HG02610 (cell line): Measurements from ENCODE around the gene MMADHC.
A peak's percentile ranks its signal among the peaks of the same experiment; 100 is the strongest.
"Not testable (repeated sequence)": the region's sequence is repeated elsewhere in the genome, so short reads cannot be mapped to it uniquely, and the experiment has no call there.

Experiments
- ATAC-seq: cut with Tn5 transposase; IDR thresholded peaks from one replicate; pipeline ENCODE4 v1.9.1; 2021; ENCODE audit warnings: mild to moderate bottlenecking, moderate library complexity; ENCODE audit not compliant: unreplicated experiment

MMADHC gene

GRCh38 chr2:149595056-149595963, 7.7 kb upstream of the MMADHC start:
- ATAC-seq = no peak

- no peak for ATAC-seq
Observed at GRCh38 chr2:149594411-149594810, 6.8 kb upstream of the MMADHC start.

- peak; percentile 16 for ATAC-seq
Observed at GRCh38 chr2:149587950-149588487, 444 bp upstream of the MMADHC start.

GRCh38 chr2:149586898-149587219, 716 bp downstream of the MMADHC start:
- no peak for ATAC-seq

- no peak for ATAC-seq
Observed at GRCh38 chr2:149586063-149586462, 1.5 kb downstream of the MMADHC start.

- no peak for ATAC-seq
Observed at GRCh38 chr2:149585166-149585885, 2.2 kb downstream of the MMADHC start.

- ATAC-seq = no peak
Observed at GRCh38 chr2:149579972-149580882, 7.3 kb downstream of the MMADHC start.

- no peak for ATAC-seq
Observed at GRCh38 chr2:149577269-149577668, 10.3 kb downstream of the MMADHC start.

- ATAC-seq = no peak
Observed at GRCh38 chr2:149575752-149576151, 11.8 kb downstream of the MMADHC start.

GRCh38 chr2:149575277-149575676, 12.3 kb downstream of the MMADHC start:
- ATAC-seq = no peak

- ATAC-seq = no peak
Observed at GRCh38 chr2:149573760-149574159, 13.8 kb downstream of the MMADHC start.

GRCh38 chr2:149572102-149572953, 15.2 kb downstream of the MMADHC start:
- no peak for ATAC-seq

GRCh38 chr2:149568138-149568537, 19.4 kb downstream of the MMADHC start:
- ATAC-seq = no peak

- ATAC-seq = no peak
Observed at GRCh38 chr2:149566652-149567051, 20.9 kb downstream of the MMADHC start.

- ATAC-seq = not testable (repeated sequence)
Observed at GRCh38 chr2:149565625-149566024, 21.9 kb downstream of the MMADHC start.

- no peak for ATAC-seq
Observed at GRCh38 chr2:149564983-149565382, 22.6 kb downstream of the MMADHC start.

- ATAC-seq = no peak
Observed at GRCh38 chr2:149564097-149564496, 23.5 kb downstream of the MMADHC start.

GRCh38 chr2:149562324-149562723, 25.3 kb downstream of the MMADHC start:
- peak; percentile 65 for ATAC-seq

- ATAC-seq = no peak
Observed at GRCh38 chr2:149561309-149561926, 26.2 kb downstream of the MMADHC start.
